Measurements from ENCODE around the gene CSNK1E. TPM values are rescaled to one million over a fixed set of nuclear protein-coding genes. Genes with fewer than 3 reads are reported as not detected.

CSNK1E gene
- total RNA-seq, 2 donors from 2014 or later: 107 to 156 TPM

GRCh38 chr22:38295339-38295738 is 21.9 kb downstream of the CSNK1E start:
- no peak for ATAC-seq
- no peaks in the 10 kb centered on the region for H3K27me3 Mint-ChIP-seq
- DNase-seq (ENCODE audit: low spot score): no peak
- H3K36me3 Mint-ChIP-seq: no peaks in the 10 kb centered on the region
- no peak overlapping the region for H3K4me3 Mint-ChIP-seq
- peaks cover 0 to 3% of the 10 kb centered on the region in 2 donors for H3K4me1 Mint-ChIP-seq (ENCODE audit: low read depth in 2 of 2)
- no peaks in the 10 kb centered on the region for H3K9me3 Mint-ChIP-seq
- H3K27ac Mint-ChIP-seq: no peak overlapping the region

- DNase-seq (ENCODE audit: low spot score): no peak
Measured at GRCh38 chr22:38294193-38294592, 23.0 kb downstream of the CSNK1E start.

GRCh38 chr22:38292694-38293093 is 24.5 kb downstream of the CSNK1E start:
- Mint-ChIP-seq H3K4me3 (no peak overlapping the region), H3K27ac (no peak overlapping the region), H3K4me1 (ENCODE audit: low read depth in 2 of 2) (peaks cover 0 to 3% of the 10 kb centered on the region in 2 donors), H3K27me3 (no peaks in the 10 kb centered on the region), H3K36me3 (no peaks in the 10 kb centered on the region), H3K9me3 (no peaks in the 10 kb centered on the region)
- DNase-seq (ENCODE audit: low spot score) (no peak), ATAC-seq (no peak)

More at GRCh38 chr22:38294193-38294592, 23.0 kb downstream of the CSNK1E start:
- no peaks in the 10 kb centered on the region for H3K9me3 Mint-ChIP-seq
- no peaks in the 10 kb centered on the region for H3K27me3 Mint-ChIP-seq
- H3K27ac Mint-ChIP-seq: no peak overlapping the region
- H3K36me3 Mint-ChIP-seq: no peaks in the 10 kb centered on the region
- H3K4me1 Mint-ChIP-seq (ENCODE audit: low read depth in 2 of 2): peaks cover 0 to 3% of the 10 kb centered on the region in 2 donors
- H3K4me3 Mint-ChIP-seq: no peak overlapping the region
- ATAC-seq: no peak

- Mint-ChIP-seq H3K36me3 (no peaks in the 10 kb centered on the region), H3K9me3 (no peaks in the 10 kb centered on the region), H3K4me1 (ENCODE audit: low read depth in 2 of 2) (peaks cover 0 to 3% of the 10 kb centered on the region in 2 donors), H3K27ac (no peak overlapping the region), H3K27me3 (no peaks in the 10 kb centered on the region), H3K4me3 (no peak overlapping the region)
- no peak for ATAC-seq
- no peak for DNase-seq (ENCODE audit: low spot score)
Measured at GRCh38 chr22:38291201-38291777, 25.9 kb downstream of the CSNK1E start.

GRCh38 chr22:38290347-38290746 is 26.9 kb downstream of the CSNK1E start:
- no peaks in the 10 kb centered on the region for H3K36me3 Mint-ChIP-seq
- no peaks in the 10 kb centered on the region for H3K9me3 Mint-ChIP-seq
- H3K27ac Mint-ChIP-seq: no peak overlapping the region
- H3K4me1 Mint-ChIP-seq (ENCODE audit: low read depth in 2 of 2): peaks cover 0 to 3% of the 10 kb centered on the region in 2 donors
- DNase-seq (ENCODE audit: low spot score) (no peak), ATAC-seq (no peak)
- no peak overlapping the region for H3K4me3 Mint-ChIP-seq
- H3K27me3 Mint-ChIP-seq: no peaks in the 10 kb centered on the region

GRCh38 chr22:38289583-38290082 is 27.6 kb downstream of the CSNK1E start:
- no peak overlapping the region for H3K4me3 Mint-ChIP-seq
- H3K36me3 Mint-ChIP-seq: no peaks in the 10 kb centered on the region
- ATAC-seq (no peak), DNase-seq (ENCODE audit: low spot score) (no peak)
- no peaks in the 10 kb centered on the region for H3K27me3 Mint-ChIP-seq
- H3K4me1 Mint-ChIP-seq (ENCODE audit: low read depth in 2 of 2): peaks cover 0 to 3% of the 10 kb centered on the region in 2 donors
- no peaks in the 10 kb centered on the region for H3K9me3 Mint-ChIP-seq
- no peak overlapping the region for H3K27ac Mint-ChIP-seq

- Mint-ChIP-seq H3K27me3 (no peaks in the 10 kb centered on the region), H3K9me3 (no peaks in the 10 kb centered on the region), H3K36me3 (no peaks in the 10 kb centered on the region), H3K27ac (no peak overlapping the region), H3K4me1 (ENCODE audit: low read depth in 2 of 2) (no peaks in the 10 kb centered on the region), H3K4me3 (no peak overlapping the region)
- DNase-seq (ENCODE audit: low spot score) (no peak), ATAC-seq (no peak)
Measured at GRCh38 chr22:38286915-38287669, 30.1 kb downstream of the CSNK1E start.

- H3K27ac Mint-ChIP-seq: no peak overlapping the region
- ATAC-seq: no peak
- H3K4me3 Mint-ChIP-seq: no peak overlapping the region
- no peaks in the 10 kb centered on the region for H3K27me3 Mint-ChIP-seq
- no peaks in the 10 kb centered on the region for H3K9me3 Mint-ChIP-seq
- no peak for DNase-seq (ENCODE audit: low spot score)
- H3K36me3 Mint-ChIP-seq: no peaks in the 10 kb centered on the region
- H3K4me1 Mint-ChIP-seq (ENCODE audit: low read depth in 2 of 2): no peaks in the 10 kb centered on the region
Measured at GRCh38 chr22:38285018-38285417, 32.2 kb downstream of the CSNK1E start.

GRCh38 chr22:38284042-38284402 is 33.2 kb downstream of the CSNK1E start:
- no peaks in the 10 kb centered on the region for H3K36me3 Mint-ChIP-seq
- H3K9me3 Mint-ChIP-seq: no peaks in the 10 kb centered on the region
- no peak for DNase-seq (ENCODE audit: low spot score)
- no peak for ATAC-seq
- H3K27me3 Mint-ChIP-seq: no peaks in the 10 kb centered on the region
- H3K27ac Mint-ChIP-seq: no peak overlapping the region
- no peaks in the 10 kb centered on the region for H3K4me1 Mint-ChIP-seq (ENCODE audit: low read depth in 2 of 2)
- H3K4me3 Mint-ChIP-seq: no peak overlapping the region

GRCh38 chr22:38282397-38282796 is 34.8 kb downstream of the CSNK1E start:
- no peak for ATAC-seq

GRCh38 chr22:38276166-38276565 is 41.1 kb downstream of the CSNK1E start:
- Mint-ChIP-seq H3K36me3 (no peaks in the 10 kb centered on the region), H3K27me3 (peaks cover 0 to 3% of the 10 kb centered on the region in 2 donors)

More at GRCh38 chr22:38282397-38282796, 34.8 kb downstream of the CSNK1E start:
- Mint-ChIP-seq H3K4me3 (no peak overlapping the region), H3K27ac (no peak overlapping the region), H3K36me3 (no peaks in the 10 kb centered on the region), H3K9me3 (no peaks in the 10 kb centered on the region), H3K4me1 (ENCODE audit: low read depth in 2 of 2) (no peaks in the 10 kb centered on the region), H3K27me3 (no peaks in the 10 kb centered on the region)
- no peak for DNase-seq (ENCODE audit: low spot score)

DNA sequence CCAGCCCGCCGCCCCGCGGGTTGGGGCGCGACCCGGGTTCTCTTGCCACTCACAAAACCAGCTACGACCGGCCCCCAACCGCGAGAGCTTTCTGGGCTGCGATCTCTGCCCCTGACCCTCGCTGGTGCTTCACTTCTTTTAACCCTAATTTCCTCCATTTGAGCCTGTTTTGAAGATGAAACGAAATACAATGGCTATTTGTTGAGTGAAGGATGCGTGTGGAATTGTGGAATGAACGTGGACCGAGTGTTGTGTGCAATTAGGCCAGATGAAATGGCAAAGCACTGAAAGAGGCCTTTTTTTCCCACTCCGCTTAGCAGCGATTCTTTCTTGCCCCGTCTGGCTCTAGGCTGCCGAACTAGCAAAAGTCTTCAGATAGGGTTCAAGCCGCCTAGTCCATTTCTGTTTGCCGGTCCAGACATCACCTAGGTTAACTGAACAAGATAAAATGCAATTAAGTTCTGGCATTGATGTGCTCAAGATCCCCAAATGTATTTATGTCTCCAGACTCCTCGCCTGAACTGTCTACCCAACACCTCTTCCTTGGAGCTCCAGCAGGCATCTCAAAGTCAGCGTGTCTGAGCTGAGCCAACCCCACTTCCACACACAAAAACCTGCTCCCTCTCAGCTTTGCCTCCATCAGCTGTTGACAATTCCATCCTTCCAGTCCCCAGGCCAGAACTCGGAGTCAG is 44.0 kb downstream of the CSNK1E start:
- DNase-seq (ENCODE audit: low spot score): no peak
- Mint-ChIP-seq H3K4me1 (ENCODE audit: low read depth in 2 of 2) (peaks cover 32 to 42% of the 10 kb centered on the region in 2 donors), H3K36me3 (no peaks in the 10 kb centered on the region), H3K4me3 (peak overlapping the region; percentile 91), H3K27ac (peak overlapping the region; percentile 90 to 98), H3K9me3 (no peaks in the 10 kb centered on the region), H3K27me3 (peaks cover 0 to 3% of the 10 kb centered on the region in 2 donors)
- ATAC-seq: no peak

More at GRCh38 chr22:38276166-38276565, 41.1 kb downstream of the CSNK1E start:
- ATAC-seq (no peak), DNase-seq (ENCODE audit: low spot score) (no peak)
- Mint-ChIP-seq H3K4me3 (no peak overlapping the region), H3K9me3 (no peaks in the 10 kb centered on the region), H3K4me1 (ENCODE audit: low read depth in 2 of 2) (peaks cover 13 to 21% of the 10 kb centered on the region in 2 donors), H3K27ac (no peak overlapping the region)

- Mint-ChIP-seq H3K27ac (peak within 1 kb of the TSS; percentile 90 to 98), H3K4me3 (peak within 1 kb of the TSS; percentile 91), H3K27me3 (peaks cover 0 to 3% of the 10 kb centered on the region in 2 donors), H3K4me1 (ENCODE audit: low read depth in 2 of 2) (peaks cover 36 to 46% of the 10 kb centered on the region in 2 donors), H3K36me3 (no peaks in the 10 kb centered on the region), H3K9me3 (no peaks in the 10 kb centered on the region)
- ATAC-seq (peak; percentile 97 to 98), DNase-seq (ENCODE audit: low spot score) (peak; percentile 81)
Measured at GRCh38 chr22:38272373-38273134, 44.7 kb downstream of the CSNK1E start, which contains the start of gene TMEM184B. TMEM184B (minus strand) TSS chr22:38273010; CDS start chr22:38247961, 25,049 bp downstream.

All from natural killer cell treated with Interleukin-12 subunit alpha and Interleukin-12 subunit beta and Interleukin-15 and Interleukin-18, amount 100 ng/mL, for 72 hours (primary cell).